ENCODE measurements around the gene HOXB7.

DNA sequence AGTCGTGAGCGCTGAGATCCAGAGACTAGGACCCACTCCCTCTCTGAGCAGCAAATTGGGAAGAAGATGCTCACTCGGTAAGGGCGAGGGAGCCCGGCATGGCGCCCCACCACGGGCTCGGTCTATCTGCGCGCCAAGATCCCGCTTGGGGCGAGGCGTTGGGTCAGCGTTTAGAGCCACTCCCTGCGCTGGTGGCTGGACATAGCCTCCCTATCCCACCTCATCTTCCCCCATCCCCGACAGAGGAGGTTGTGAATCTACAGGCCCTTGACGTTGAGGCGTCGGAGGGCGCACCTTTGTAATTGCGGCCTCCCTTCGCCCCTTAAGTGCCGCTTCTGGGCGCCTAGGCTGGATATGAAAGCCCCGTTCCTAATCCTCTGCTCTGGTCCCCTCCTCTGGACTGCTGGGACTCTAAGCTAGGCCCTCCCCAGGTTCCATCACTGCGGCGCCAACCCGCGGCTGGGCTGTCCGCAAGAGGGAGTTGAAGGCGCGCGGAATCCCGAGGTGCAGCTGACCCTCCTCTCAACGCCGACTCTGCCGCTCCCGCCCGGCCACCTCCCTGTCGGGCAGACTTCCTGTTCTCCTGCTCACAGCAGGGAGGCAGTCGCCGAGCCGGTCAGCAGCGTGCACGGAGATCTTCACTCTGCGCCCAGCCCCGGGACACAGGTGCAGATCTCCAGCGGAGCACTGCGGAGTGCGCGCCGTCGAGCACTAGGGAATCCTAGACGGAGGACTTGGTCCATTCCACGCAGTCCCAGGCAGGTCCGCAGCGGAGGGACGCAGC is 31.4 kb upstream of the HOXB7 start:
- TF ChIP-seq, protein P1, sequence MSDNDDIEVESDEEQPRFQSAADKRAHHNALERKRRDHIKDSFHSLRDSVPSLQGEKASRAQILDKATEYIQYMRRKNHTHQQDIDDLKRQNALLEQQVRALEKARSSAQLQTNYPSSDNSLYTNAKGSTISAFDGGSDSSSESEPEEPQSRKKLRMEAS (IDR thresholded peaks at IDR 0.05), result no peak
- TF ChIP-seq NR2F2 (IDR thresholded peaks at IDR 0.05) (no peak), TAF1 (conservative IDR thresholded peaks at IDR 0.05) (no peak), RAD21 (IDR thresholded peaks at IDR 0.05) (no peak)
- TF ChIP-seq, protein P2, sequence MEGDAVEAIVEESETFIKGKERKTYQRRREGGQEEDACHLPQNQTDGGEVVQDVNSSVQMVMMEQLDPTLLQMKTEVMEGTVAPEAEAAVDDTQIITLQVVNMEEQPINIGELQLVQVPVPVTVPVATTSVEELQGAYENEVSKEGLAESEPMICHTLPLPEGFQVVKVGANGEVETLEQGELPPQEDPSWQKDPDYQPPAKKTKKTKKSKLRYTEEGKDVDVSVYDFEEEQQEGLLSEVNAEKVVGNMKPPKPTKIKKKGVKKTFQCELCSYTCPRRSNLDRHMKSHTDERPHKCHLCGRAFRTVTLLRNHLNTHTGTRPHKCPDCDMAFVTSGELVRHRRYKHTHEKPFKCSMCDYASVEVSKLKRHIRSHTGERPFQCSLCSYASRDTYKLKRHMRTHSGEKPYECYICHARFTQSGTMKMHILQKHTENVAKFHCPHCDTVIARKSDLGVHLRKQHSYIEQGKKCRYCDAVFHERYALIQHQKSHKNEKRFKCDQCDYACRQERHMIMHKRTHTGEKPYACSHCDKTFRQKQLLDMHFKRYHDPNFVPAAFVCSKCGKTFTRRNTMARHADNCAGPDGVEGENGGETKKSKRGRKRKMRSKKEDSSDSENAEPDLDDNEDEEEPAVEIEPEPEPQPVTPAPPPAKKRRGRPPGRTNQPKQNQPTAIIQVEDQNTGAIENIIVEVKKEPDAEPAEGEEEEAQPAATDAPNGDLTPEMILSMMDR (IDR thresholded peaks at IDR 0.05; ENCODE audit: low read depth, low read length, missing input control), result no peak
- TF ChIP-seq, protein P3, sequence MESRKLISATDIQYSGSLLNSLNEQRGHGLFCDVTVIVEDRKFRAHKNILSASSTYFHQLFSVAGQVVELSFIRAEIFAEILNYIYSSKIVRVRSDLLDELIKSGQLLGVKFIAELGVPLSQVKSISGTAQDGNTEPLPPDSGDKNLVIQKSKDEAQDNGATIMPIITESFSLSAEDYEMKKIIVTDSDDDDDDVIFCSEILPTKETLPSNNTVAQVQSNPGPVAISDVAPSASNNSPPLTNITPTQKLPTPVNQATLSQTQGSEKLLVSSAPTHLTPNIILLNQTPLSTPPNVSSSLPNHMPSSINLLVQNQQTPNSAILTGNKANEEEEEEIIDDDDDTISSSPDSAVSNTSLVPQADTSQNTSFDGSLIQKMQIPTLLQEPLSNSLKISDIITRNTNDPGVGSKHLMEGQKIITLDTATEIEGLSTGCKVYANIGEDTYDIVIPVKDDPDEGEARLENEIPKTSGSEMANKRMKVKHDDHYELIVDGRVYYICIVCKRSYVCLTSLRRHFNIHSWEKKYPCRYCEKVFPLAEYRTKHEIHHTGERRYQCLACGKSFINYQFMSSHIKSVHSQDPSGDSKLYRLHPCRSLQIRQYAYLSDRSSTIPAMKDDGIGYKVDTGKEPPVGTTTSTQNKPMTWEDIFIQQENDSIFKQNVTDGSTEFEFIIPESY (IDR thresholded peaks at IDR 0.05), result no peak
- TF ChIP-seq, protein P4, sequence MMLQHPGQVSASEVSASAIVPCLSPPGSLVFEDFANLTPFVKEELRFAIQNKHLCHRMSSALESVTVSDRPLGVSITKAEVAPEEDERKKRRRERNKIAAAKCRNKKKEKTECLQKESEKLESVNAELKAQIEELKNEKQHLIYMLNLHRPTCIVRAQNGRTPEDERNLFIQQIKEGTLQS (IDR thresholded peaks at IDR 0.05), result no peak

All from liver (tissue), 3 donors.